GM19043 (cell line): Measurements from ENCODE around the gene LRWD1.
"Not testable (repeated sequence)": the region's sequence is repeated elsewhere in the genome, so short reads cannot be mapped to it uniquely, and the experiment has no call there.

Source experiments
- ATAC-seq: cut with Tn5 transposase; IDR thresholded peaks from one replicate; pipeline ENCODE4 v1.9.1; 2021; ENCODE audit warnings: low read depth; ENCODE audit not compliant: unreplicated experiment

LRWD1 gene

DNA sequence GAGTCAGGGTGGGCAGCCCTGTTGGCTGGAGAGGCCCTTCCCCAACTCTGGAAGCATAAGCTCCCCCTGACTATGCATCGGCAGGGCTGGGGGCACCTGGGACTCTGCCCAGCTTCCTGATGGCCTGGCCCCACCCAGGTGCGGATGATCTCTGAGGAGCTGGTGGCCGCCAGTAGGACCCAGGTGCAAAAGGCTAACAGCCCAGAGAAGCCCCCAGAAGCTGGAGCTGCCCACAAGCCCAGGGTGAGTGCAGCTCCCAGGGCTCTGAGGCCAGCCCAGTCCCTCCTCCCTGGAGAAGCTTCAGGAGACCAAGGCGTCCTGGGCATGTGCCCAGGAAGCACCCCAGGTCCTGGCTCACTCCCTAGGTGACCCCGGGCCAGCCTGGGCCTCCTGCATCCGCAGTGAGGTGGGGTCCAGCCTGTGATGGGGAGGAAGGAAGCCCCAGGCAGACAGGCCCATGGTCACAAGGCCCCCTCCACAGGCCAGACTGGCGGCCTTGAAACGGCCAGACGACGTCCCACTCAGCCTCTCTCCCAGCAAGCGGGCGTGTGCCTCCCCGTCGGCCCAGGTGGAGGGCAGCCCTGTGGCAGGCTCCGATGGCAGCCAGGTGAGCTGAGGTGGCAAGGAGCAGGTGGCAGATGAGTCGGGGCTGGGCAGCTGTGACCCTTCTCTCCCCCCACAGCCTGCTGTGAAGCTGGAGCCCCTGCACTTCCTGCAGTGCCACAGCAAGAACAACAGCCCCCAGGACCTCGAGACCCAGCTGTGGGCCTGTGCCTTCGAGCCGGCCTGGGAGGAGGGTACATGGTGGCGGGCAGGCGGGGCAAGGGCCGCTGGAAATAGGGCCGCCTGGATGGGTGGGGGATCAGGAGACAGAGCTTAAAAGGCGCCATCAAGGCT, 3.0 kb downstream of the LRWD1 start:
- ATAC-seq = no peak

GRCh38 chr7:102468478-102469350, 3.9 kb downstream of the LRWD1 start:
- no peak for ATAC-seq

DNA sequence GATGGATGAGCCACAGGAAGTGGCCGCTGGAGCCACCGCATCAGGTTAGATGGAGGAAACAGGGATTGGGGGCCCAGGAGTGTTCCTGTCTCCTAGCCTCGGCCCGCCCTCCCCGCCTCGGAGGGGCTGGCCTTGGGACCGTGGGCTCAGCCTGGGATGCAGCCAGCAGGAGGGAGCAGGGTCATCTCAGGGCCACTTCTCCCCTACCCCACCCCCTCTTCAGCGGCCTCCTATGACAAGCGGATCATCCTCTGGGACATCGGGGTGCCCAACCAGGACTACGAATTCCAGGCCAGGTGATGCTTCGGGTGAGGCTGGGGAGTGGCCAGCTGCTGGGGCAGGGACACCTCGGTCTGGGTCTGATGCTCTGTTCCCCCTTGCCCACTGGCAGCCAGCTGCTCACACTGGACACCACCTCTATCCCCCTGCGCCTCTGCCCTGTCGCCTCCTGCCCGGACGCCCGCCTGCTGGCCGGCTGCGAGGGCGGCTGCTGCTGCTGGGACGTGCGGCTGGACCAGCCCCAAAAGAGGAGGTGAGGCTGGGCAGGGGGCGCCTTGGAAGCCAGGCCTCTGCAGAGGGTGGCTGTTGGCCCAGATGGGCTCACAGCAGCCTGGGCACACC, 4.7 kb downstream of the LRWD1 start:
- no peak for ATAC-seq

DNA sequence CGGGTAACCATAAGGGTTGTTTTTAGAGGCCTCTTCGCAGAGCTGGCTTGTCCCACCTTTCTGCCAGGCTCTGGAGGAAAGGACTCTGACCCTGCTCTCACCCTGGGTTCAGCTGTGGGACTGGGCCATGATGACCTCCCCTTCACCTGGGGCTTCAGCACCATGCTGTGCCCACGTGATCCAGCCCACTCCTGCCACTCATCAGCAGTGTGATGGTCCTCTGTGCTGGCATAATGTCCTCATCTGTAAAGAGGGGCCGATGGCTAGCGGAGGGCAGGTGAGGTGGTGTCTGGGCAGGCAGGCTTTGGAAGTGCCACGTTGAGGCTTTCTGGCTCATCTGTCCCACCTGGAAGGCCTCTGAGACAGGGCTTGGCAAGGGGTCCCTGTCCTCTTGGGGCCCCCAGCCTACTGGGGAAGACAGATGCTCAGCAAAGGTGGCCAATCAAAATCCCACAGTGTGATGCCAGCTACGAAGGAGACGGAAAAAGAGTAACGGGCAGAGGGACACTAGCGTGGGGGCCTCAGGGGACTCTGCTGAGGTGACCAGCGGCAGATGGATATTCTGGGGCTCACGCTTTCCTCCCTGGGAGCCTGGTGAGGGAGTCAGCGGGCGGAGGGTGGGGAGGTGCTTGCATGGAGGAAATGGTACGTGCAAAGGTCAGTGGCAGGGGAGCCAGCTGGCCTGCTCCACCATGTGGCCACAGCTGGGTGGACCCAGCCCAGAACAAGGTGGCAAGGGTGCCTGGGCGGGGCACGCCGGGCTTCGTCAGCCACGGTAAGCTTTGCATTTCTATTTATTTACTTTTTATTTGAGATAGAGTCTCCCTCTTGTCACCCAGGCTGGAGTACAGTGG, 5.4 kb downstream of the LRWD1 start:
- ATAC-seq = no peak

DNA sequence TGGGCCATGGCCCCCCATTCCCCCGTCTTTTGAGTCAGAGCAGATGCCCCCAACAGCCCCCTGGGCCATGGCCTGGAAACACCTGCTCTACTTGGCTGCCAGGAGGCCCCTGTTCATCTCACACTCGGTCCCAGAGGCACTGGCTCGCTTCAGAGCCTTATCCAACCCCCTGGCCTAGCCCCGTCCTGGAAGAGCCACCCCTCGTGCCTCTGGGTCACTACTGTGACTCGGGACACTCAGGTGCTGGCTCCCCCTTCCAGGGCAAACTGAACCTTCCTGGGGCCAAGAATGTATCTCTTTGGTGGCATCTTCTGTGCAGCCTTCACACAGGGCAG, 7.0 kb downstream of the LRWD1 start:
- ATAC-seq = no peak

DNA sequence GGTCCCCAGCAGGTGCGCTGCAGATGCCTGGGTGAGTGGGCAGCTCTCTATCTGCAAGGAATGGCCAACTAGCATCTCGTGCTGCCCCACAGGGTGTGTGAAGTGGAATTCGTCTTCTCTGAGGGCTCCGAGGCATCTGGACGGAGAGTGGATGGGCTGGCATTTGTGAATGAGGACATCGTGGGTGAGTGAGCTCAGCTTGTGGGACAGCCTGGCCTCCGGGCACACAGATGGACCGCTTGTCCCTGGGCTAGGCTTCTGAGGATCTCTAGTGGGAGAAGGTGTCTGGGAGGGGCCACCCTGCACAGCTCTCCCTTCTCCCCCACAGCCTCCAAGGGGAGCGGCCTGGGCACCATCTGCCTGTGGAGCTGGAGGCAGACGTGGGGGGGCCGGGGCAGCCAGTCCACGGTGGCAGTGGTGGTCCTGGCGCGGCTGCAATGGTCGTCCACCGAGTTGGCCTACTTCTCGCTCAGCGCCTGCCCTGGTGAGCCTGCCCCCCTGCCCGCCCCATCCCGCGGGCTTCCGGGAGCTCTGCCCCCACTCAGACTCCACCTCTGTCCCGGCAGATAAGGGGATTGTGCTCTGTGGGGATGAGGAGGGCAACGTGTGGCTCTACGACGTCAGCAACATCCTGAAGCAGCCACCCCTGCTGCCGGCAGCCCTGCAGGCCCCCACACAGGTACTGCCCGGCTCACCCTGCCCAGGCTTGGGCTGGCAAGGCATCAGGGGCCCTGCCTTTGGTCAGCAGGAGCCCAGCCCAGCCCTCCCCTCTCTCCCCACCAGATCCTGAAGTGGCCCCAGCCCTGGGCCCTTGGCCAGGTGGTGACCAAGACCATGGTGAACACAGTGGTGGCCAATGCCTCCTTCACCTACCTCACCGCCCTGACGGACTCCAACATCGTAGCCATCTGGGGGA, 7.6 kb downstream of the LRWD1 start:
- no peak for ATAC-seq

DNA sequence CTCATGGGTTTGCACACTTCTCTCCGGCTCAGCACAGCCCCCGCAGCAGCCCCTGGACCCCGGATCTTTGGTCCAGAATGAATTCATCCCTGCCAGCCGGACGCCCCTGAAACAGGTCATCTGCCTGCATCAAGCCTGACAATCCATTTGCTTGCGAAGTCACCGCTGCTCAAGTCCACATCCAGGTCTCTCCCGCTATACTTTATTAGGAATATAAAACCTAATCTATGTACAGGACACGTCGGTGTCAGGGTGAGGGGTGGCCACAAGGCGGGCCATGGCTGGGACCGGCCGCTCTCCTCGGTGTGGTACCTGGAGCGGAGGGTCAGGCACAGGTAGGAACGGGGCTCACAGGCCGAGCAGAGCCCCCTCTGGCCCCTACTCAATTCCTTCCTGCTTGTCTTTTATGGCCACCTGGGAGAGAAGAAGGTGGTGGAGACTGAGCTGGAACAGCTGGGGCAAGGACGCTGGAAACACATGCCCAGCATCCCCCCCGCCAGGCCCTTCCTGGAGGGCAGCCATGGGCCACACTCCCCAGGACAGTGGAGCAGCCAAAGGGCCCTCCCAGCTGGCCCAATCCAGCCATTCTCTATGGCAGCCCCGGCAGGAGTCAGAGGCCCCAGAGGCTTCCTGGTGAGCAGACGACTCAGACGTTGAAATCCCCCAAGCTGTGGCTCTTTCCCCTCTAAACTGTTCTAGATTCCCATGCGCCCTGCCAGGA, 8.6 kb downstream of the LRWD1 start:
- no peak for ATAC-seq

DNA sequence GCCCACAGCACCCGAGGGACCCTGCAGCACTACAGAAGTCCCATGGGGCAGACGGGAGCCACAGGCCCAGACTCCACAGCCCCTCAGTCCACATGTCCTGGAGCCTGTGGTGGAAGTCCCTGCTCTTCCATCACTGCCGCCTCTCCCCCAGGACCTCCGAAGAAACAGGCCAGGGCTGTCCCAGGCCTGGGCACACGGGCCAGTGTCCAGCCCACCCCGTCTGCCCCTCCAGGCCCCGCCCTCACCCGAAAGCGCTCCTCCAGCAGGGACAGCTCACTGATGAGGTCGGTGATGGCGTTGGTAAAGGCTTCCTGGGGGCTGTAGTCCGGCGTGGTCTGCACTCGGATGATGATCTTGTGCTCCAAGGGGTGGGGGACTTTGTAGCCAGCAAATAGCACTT, 9.3 kb downstream of the LRWD1 start:
- not testable (repeated sequence) for ATAC-seq

GRCh38 chr7:102474736-102475435, 10.1 kb downstream of the LRWD1 start:
- ATAC-seq = not testable (repeated sequence)

DNA sequence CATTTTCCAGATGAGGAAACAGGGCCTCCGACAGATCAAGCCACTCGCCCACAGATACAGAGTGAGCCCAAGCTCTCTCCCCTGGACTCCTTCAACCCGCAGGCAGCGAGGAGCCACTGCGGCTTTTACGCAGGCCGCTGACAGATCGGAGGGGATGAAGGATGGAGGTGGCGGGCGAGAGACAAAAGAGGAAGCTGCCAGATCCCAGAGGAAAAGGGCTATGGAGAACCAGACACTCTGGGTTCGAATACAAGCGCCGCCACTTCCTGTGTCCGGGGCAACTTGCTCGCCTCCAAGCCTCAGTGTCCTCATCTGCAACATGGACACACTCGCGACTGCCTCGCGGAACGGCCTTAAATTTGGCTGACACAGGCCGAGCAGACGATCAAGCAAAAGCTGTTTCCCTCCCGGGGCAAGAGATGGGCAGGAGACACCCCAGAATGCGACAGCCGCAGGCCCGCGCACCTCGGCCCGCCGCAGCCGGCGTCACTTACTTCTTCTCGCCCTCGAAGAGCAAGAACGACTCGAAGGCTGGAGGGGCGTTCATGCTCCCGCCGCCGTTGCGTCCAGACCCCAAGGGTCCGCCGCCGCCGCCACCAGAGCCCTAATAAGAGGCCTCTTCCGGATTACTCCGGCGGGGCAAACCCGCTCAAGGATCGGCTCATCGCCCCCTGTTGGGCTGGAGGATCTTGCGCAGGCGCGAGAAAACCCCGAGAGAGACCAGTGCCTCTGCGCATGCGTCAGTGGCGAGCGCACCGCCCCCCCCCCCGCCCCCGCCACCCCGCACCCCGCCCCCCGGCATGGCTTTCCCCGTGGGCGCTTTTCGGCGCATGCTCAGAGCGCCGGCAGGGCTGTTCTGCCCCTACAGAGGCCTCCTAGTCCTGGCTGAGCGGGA, 13.8 kb downstream of the LRWD1 start, which contains the start of gene POLR2J:
Gene POLR2J (minus strand): TSS at position 609 of the 895 bp plus-strand sequence. CDS start 62 bp downstream, at position 547.
- peak; percentile 81 for ATAC-seq

- ATAC-seq = peak; percentile 19
These were observed 14.4 kb downstream of the LRWD1 start for GRCh38 chr7:102479209-102479584.

- ATAC-seq = not testable (repeated sequence)
These were observed 15.3 kb downstream of the LRWD1 start for GRCh38 chr7:102479982-102480637.

DNA sequence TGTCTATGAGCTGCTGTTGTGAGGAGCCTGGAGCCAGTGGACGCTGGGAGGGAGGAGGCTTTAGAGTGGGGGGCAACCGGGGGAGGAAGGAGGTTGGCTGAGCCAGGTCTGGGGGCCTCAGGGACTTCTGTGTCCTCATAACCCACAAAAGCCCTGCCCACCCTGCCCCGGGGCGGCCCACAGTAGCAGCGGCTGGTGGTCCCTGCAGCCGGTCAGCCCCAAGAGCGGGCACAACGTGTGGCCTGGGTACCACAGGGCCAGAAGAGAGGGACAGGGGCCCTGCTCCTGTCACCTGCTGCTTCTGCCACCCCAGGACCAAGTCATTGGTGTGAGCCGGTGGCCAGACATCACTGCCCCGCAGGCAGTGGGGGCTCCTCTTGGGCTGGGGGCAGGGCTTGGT, 17.2 kb downstream of the LRWD1 start:
- ATAC-seq = not testable (repeated sequence)

GRCh38 chr7:102484317-102484716, 19.5 kb downstream of the LRWD1 start:
- not testable (repeated sequence) for ATAC-seq

GRCh38 chr7:102490529-102491075, 25.8 kb downstream of the LRWD1 start:
- peak; percentile 39 for ATAC-seq
